NOMO-1 (cell line): Measurements from ENCODE around the gene CLDN4.
"Not testable (repeated sequence)": the region's sequence is repeated elsewhere in the genome, so short reads cannot be mapped to it uniquely, and the experiment has no call there.

Experiments used
- DNase-seq, 2 experiments: peaks; one replicate each; lab custom pipeline; 2025; ENCODE audit not compliant: unreplicated experiment in 2 of 2; lab: John Stamatoyannopoulos, UW

CLDN4 gene, protein sequence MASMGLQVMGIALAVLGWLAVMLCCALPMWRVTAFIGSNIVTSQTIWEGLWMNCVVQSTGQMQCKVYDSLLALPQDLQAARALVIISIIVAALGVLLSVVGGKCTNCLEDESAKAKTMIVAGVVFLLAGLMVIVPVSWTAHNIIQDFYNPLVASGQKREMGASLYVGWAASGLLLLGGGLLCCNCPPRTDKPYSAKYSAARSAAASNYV

DNA sequence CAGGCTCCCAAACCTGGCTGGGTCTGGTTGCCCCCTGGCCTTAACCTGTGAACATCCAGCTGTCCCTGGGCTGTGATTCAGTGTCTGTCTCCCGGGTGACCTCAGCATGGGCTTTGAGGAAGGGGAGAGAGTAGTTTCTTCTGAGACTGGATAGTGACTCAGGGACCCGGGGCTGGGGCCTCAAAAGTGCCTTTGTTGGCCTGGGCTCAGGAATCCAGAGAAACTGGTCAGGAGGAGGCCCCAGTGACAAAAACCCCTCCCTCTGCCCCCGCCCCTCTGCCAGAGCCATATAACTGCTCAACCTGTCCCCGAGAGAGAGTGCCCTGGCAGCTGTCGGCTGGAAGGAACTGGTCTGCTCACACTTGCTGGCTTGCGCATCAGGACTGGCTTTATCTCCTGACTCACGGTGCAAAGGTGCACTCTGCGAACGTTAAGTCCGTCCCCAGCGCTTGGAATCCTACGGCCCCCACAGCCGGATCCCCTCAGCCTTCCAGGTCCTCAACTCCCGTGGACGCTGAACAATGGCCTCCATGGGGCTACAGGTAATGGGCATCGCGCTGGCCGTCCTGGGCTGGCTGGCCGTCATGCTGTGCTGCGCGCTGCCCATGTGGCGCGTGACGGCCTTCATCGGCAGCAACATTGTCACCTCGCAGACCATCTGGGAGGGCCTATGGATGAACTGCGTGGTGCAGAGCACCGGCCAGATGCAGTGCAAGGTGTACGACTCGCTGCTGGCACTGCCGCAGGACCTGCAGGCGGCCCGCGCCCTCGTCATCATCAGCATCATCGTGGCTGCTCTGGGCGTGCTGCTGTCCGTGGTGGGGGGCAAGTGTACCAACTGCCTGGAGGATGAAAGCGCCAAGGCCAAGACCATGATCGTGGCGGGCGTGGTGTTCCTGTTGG, at the start of gene CLDN4:
Gene CLDN4, plus strand, starts transcription at position 316 of the 903 bp plus-strand sequence. Its CDS starts 206 bp downstream, at position 522.
- DNase-seq = no peak

DNA sequence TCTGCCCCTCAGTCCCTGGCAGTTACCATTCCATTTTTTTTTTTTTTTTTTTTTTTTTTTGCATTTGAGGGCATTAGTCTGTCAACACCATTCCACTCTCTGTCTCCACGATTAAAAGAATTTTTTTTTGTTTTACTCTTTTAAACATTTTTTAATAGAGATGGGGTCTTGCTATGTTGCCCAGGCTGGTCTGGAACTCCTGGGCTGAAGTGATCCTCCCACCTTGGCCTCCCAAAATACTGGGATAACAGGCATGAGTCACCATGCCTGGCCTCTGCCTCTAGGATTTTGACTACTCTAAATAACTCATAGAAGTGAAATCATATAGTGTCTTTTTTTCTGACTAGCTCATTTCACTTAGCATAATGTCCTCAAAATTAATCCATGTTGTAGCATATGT, 44.2 kb upstream of the CLDN4 start:
- DNase-seq = no peak

DNA sequence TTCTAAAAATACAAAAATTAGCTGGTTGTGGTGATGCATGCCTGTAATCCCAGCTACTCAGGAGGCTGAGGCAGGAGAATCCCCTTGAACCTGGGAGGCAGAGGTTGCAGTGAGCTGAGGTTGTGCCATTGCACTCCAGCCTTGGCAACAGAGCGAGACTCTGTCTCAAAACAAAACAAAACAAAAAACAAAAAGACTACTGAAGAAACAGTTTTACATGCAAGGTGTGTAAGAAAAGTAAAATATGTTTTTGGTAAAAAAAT, 43.1 kb upstream of the CLDN4 start:
- not testable (repeated sequence) for DNase-seq

DNA sequence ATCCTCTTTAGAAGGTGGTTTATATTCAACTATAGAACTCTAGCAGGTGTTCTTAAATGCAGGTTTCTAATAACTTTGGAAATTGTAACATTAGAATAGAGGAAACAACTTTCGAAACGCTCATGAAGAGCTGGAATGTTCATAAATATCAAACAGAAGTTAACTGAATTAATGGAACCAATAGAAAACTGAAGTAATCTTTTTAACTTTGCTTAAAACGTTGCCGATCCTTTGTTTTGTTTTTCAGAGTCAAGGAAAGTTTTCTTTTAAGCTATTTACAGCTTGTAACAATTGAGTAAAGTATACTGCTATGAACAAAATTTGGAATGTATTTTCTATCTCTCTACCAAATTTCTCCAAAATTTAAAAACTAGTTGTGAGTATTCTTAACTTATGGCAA, 41.7 kb upstream of the CLDN4 start:
- DNase-seq = no peak

DNA sequence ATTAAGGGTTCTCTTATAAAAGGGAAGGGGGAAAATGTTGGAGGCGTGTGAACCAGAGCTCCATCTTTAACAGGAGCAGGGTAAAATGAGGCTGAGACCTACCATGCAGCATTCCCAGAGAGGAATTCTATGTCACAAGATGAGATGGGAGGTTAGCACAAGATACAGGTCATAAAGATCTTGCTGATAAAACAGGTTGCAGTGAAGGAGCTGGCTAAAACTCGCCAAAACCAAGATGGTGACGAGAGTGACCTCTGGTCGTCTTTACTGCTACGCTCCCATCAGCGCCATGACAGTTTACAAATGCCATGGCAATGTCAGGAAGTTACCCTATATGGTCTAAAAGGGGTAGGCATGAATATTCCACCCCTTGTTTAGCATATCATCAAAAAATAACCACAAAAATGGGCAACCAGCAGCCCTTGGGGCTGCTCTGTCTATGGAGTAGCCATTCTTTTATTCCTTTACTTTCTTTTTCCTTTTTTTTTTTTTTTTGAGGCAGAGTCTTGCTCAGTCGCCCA, 39.6 kb upstream of the CLDN4 start:
- DNase-seq = not testable (repeated sequence)

DNA sequence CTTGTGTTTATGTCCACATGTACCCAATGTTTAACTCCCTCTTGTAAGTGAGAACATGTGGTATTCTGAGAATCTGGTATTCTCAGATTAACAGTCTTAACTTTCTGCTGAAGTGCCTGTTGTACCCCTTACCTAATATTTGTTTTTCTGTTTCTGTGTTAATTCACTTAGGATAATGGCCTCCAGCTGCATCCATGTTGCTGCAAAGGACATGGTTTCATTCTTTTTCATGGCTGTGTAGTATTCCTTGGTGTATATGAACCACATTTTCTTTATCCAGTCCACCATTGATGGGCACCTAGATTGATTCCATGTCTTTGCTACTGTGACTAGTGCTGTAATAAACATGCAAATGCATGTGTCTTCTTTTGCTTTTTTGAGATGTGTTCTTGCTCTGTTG, 35.6 kb upstream of the CLDN4 start:
- DNase-seq = not testable (repeated sequence)

DNA sequence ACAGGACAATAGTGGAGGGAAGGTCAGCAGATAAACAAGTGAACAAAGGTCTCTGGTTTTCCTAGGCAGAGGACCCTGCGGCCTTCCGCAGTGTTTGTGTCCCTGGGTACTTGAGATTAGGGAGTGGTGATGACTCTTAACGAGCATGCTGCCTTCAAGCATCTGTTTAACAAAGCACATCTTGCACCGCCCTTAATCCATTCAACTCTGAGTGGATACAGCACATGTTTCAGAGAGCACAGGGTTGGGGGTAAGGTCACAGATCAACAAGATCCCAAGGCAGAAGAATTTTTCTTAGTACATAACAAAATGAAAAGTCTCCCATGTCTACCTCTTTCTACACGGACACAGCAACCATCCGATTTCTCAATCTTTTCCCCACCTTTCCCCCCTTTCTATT, 34.1 kb upstream of the CLDN4 start:
- not testable (repeated sequence) for DNase-seq

DNA sequence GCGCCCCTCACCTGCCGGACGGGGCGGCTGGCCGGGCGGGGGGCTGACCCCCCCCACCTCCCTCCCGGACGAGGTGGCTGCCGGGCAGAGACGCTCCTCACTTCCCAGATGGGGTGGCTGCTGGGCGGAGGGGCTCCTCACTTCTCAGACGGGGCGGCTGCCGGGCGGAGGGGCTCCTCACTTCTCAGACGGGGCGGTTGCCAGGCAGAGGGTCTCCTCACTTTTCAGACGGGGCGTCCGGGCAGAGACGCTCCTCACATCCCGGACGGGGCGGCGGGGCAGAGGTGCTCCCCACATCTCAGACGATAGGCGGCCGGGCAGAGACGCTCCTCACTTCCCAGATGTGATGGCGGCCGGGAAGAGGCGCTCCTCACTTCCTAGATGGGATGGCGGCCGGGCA, 33.6 kb upstream of the CLDN4 start:
- DNase-seq = not testable (repeated sequence)

DNA sequence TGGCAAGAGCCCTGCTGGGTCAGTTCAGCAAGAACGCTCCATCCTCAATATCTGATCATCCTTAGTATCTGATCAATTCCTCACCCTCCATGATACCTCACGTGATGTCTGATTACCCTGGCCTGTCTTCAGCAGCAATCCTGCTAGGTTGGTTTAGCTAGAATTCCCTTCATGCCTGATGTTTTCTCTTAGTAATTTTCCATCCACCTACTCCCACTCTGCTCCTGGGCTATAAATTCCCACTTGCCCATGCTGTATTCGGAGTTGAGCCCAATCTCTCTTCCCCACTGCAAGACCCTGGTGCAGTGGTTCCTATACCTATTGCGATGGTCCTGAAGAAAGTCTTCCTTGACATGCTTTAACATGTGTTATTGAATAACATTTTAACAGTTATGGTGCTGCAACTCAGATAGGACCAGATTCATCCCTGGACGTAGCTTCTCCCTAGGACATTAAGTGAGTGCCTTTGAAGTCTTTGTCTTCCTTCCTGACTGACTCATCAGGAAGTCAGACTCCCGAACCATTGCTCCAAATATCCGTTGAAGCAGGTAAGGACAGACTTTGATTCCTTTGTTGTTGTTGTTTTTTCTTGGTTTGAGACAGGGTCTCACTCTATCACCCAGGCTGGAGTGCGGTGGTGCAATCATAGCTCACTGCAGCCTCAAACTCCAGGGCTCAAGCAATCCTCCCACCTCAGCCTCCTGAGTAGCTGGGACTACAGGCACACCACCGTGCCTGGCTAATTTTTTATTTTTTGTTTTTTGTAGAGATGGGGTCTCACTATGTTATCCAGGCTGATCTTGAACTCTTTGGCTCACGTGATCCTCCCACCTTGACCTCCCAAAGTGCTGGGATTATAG, 31.3 kb upstream of the CLDN4 start:
- no peak for DNase-seq

DNA sequence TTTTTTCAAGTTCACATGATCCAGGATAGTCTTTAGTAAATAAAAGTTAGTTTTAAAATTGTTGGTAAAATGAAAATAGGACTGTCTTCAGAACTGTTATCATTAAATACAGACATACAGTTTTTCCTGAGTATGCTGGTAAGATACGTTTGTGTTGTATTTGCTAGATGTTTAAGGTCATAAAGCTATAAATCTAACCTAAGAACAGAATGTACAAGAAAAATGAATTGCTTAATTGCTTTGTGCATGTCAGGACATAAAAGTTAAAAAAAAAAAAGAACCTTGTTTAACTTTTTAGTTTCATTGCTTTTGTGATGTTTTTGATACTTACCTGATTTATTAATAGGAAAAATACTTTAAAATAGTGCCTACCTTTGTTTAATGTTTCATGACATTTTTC, 29.2 kb upstream of the CLDN4 start:
- DNase-seq = no peak

DNA sequence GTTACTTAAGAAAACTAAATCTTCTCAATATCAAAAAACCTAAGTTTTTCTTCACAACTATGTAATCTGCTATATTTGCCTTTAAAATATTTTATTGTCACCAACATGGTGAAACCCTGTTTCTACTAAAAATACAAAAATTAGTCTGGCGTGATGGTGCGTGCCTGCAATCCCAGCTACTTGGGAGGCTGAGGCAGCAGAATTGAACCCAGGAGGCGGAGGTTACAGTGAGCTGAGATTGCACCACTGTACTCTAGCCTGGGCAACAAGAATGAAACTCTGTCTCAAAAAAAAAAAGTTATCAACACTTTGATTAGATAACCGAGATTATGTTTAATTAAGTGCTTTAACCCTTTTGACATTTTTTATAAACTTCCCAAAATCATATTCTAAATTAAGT, 28.3 kb upstream of the CLDN4 start:
- no peak for DNase-seq

DNA sequence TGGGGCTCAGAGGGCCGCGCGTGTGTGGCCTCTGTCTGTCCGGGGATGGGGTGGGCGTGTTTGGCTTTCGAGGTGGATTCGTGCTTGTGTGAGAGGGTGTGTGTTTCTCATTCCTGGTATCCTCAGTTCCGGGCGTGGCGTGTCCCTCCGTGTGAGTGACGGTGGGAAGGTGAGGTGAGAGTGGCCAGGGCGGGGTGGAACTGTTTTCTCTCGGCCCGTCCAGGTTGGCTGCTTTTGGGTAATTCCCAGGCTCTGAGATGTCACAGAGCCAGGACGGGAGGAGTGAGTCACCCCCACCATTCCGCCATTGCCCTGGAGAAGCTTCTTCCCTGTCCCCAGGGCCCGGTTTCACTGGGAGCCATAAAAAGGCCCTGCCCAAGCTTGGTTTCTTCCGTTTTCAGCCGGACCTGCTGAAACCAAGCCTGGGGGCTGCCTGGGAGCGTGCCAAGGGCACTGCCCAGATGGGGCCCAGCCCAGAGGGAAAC, 21.3 kb upstream of the CLDN4 start:
- DNase-seq = no peak

DNA sequence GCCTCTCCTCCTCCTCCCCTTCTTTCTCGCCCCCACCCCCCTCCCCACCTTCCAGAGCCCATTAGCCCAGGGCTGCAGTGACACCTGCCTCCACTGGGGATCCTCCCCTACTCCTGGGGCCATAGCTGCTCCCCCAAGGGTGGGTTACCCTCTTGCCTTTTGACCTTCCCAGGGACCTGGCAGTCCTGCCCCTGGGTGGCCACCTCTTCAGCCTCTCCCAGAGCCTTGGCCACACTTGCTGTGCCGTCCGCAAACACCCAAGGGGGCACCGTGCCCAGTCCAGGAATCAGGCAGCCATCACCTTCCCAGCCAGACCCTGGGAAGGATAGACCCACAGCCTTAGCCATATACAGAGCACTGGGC, 19.8 kb upstream of the CLDN4 start:
- no peak for DNase-seq

DNA sequence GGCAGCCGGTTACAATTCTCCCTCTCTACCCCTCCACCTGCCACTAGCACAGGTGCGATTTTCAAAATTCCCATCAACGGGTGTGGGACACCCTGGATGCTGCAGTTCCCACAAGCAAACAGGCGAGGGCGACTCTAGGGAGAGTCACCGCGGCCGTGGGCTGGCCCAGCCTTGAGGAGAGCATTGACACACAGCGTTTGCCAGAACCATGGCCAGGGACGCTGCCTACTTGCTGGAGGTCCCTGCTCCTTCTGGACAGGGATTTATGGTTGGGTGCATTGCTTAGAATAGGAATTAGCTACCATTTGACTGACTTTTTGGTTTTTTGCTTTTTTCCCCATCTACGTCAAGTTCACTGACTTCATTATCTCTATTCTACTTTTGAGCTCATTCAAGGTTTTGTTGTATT, 19.0 kb upstream of the CLDN4 start:
- peak; percentile 64 to 73 for DNase-seq

DNA sequence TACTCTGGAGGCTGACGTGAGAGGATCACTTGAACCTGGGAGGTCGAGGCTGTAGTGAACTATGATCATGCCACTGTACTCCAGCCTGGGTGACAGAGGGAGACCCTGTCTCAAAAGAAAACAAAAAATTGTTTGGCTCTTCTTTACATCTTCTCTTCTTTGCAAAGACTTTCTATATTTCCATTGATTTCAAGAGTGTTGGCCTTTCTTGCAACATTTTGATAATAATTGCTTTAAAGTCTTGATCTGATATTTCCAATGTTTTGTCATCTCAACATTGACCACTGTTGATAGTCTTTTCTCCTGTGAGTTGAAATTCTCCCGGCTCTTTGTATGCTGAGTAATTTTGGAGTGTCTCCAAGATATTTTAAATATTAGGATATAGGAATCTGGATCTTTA, 17.8 kb upstream of the CLDN4 start:
- no peak for DNase-seq

DNA sequence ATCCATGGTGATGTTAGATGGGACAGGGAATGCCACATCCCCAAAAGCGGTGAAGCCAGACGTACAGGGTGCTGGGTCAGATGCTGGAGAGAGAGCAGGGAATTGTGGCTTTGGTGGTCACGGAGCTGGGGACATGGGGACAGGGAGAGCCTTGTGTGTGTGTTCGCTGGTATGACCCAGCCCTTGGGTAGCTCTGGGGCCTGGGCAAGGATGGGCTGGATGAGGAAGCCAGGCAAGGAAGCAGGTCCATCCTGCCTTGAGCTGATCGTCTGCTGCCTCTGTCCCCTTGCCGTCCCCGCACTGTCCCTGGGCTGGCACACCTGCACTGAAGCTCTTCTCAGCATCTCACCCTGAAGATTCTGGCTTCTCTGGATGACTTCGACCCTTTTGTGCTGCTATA, 15.4 kb upstream of the CLDN4 start:
- DNase-seq = no peak

DNA sequence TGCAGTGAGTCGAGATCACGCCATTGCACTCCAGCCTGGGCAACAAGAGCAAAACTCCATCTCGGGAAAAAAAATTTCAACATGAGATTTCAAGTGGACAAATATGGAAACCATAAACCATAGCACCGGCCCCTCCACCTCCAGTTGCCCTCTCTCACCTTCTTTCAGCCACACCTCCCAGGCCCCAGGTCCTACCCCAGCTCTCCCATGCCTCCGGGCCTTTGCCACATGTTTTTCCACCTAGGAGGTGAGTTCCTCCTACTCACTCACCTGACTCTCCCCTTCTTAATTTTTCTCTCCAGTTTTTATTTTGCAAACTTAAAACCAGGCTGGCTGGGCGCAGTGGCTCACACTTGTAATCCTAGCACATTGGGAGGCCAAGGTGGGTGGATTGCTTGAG, 13.7 kb upstream of the CLDN4 start:
- DNase-seq = no peak

DNA sequence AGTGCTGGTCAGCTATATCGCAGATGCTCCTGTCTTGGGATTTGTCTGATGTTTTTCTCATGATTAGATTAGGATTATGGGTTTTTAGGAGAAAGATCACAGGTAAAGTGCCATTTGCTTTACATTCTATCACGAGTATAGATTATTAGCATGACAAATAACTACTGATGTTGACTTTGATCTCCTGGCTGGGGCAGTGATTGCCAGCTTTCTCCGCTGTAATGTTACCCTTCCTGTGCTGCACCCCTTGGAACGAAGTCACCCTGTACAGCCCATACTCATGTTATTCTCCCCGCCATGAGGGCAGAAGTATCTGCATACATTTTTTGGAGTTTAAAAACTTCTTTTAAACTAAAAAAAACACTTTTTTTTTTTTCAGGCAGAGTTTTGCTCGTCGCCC, 10.8 kb upstream of the CLDN4 start:
- no peak for DNase-seq

DNA sequence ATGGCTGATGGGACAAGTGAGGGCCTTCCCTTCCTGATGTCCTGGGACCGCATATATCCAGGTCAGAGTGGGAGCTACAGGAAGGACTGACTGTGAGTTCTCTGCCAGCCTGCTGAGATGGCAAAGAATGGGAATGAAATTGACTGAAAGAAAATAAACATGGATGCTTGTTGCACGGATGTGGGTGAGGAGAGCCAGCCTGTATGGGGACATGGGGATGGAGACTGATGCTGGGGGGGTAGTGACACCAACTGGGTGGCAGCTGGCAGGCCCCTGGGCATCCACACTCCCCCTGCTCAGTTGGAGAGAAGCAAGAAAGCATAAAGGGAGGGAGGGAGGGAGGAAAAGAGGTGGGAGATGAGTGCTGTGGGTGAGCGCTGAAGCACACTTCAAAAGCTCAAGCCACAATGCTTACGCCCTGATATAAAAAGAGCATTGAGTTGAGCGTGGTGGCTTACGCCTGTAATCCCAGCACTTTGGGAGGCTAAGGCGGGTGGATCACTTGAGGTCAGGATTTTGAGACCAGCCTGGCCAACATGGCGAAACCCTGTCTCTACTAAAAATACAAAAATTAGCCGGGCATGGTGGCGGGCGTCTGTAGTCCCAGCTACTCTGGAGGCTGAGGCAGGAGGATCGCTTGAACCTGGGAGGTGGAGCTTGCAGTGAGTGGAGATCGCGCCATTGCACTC, 9.1 kb upstream of the CLDN4 start:
- DNase-seq = not testable (repeated sequence)

DNA sequence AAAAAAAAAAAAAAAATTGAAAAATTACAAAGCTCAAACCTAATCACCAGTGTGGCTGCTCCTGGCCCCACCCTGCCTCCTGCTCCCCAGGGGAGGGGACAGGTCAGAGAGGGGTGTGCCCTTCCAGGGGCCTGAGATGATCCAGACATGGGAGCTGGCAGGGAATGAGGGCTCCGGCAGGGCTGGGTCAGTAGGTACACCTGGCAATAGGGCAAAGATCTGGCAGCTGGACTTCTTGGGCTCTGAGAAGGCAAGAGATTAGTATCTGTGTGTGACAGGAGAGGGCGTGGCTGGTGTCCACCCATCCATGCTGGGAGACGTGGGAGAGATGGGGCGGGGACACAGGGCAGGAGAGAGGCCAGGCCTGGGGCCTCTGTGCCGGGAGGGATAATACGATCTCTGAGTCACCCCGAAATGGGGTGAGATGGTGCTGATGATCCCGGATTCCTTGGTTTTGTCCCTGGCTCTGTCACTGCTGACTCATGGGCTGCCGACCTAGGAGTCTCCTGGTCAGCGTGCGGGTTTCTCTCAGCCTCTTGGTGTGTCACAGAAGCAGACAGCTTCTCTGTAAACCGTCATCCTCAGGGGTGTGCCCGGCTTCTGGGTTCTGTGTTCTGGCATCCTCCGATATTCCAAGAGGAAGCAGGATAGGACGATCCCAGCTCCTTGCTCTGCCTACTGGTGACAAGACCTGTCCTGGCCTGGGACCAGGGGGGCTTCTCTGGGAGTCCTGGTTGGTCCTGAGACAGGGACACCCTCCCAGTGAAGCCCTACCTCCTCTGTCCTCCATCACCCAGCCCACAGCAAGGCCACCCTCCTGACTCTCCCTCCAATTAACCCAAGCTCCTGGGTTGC, 8.2 kb upstream of the CLDN4 start:
- no peak for DNase-seq
